Cardiac muscle cell (in vitro differentiated cells and primary cell): Measurements from ENCODE around the gene ANKRD40. TPM values are rescaled to one million over a fixed set of nuclear protein-coding genes. Genes with fewer than 3 reads are reported as not detected.
A peak's percentile ranks its signal among the peaks of the same experiment; 100 is the strongest.

ENCODE experiments used
- DNase-seq, 2 donors: peaks; one replicate each; pipeline versions ENCODE4 v3.0.0 to v3.0.0-alpha.2; 2010 to 2017; ENCODE audit warnings: low read depth in 1 of 2, low spot score in 1 of 2
- H3K27ac ChIP-seq: fragments of 200-600 bp; sonication (generic); 2 replicates; pipeline ENCODE4 v1.5.1; 2016
- H3K27me3 ChIP-seq: fragments of 200-600 bp; sonication (generic); 2 replicates; pipeline ENCODE4 v1.6.0; 2016; ENCODE audit warnings: control low read depth
- H3K36me3 ChIP-seq: fragments of 200-600 bp; sonication (generic); 2 replicates; pipeline ENCODE4 v1.5.1; 2016; ENCODE audit warnings: control low read depth
- H3K4me1 ChIP-seq: fragments of 200-600 bp; sonication (generic); 2 replicates; pipeline ENCODE4 v1.8.1; 2017; ENCODE audit warnings: low read depth, mild to moderate bottlenecking, mixed run types
- H3K4me3 ChIP-seq: fragments of 200-600 bp; sonication (generic); 2 replicates; pipeline ENCODE4 v1.5.1; 2016; ENCODE audit warnings: mild to moderate bottlenecking
- H3K9me3 ChIP-seq: fragments of 200-600 bp; sonication (generic); 2 replicates; pipeline ENCODE4 v1.5.1; 2017; ENCODE audit warnings: low read depth, mild to moderate bottlenecking, control low read depth
- polyA plus RNA-seq: library from polyadenylated mRNA; unstranded; fragments of >200 nt; fragmentation: Nextera tagmentation; extraction: Ambion mirVana; gene quantifications from 2 replicates; pipeline ENCODE4 v1.2.1, GENCODE V29; 2016
- total RNA-seq: library from RNA; depleted of rRNA; stranded (reverse); fragments of >200 nt; gene quantifications from 2 replicates; pipeline ENCODE4 v1.2.3, GENCODE V29; 2016
- TF ChIP-seq, protein P1 (sequence below): IDR thresholded peaks from 2 replicates; pipeline ENCODE4 v1.5.1; 2012; ENCODE audit warnings: low read depth, mild to moderate bottlenecking, low read length

ANKRD40 gene, protein sequence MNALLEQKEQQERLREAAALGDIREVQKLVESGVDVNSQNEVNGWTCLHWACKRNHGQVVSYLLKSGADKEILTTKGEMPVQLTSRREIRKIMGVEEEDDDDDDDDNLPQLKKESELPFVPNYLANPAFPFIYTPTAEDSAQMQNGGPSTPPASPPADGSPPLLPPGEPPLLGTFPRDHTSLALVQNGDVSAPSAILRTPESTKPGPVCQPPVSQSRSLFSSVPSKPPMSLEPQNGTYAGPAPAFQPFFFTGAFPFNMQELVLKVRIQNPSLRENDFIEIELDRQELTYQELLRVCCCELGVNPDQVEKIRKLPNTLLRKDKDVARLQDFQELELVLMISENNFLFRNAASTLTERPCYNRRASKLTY
- 22.8 and 23.6 TPM in 2 replicates for total RNA-seq
- polyA plus RNA-seq = 12.3 and 14.6 TPM in 2 replicates

GRCh38 chr17:50707289-50708049 lies at the start of gene ANKRD40:
ANKRD40 (minus strand) TSS chr17:50707914; CDS start chr17:50707654, 260 bp downstream.
- Histone ChIP-seq H3K27me3 (no peaks in the 10 kb centered on the region), H3K36me3 (no peaks in the 10 kb centered on the region), H3K4me1 (peaks cover 12% of the 10 kb centered on the region), H3K4me3 (peak within 1 kb of the TSS; percentile 46), H3K9me3 (no peaks in the 10 kb centered on the region), H3K27ac (peak within 1 kb of the TSS; percentile 97)
- peak; percentile 91 to 95 for DNase-seq
- TF ChIP-seq, protein P1, sequence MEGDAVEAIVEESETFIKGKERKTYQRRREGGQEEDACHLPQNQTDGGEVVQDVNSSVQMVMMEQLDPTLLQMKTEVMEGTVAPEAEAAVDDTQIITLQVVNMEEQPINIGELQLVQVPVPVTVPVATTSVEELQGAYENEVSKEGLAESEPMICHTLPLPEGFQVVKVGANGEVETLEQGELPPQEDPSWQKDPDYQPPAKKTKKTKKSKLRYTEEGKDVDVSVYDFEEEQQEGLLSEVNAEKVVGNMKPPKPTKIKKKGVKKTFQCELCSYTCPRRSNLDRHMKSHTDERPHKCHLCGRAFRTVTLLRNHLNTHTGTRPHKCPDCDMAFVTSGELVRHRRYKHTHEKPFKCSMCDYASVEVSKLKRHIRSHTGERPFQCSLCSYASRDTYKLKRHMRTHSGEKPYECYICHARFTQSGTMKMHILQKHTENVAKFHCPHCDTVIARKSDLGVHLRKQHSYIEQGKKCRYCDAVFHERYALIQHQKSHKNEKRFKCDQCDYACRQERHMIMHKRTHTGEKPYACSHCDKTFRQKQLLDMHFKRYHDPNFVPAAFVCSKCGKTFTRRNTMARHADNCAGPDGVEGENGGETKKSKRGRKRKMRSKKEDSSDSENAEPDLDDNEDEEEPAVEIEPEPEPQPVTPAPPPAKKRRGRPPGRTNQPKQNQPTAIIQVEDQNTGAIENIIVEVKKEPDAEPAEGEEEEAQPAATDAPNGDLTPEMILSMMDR = no peak

- Histone ChIP-seq H3K4me3 (no peak overlapping the region), H3K36me3 (peaks cover 42% of the 10 kb centered on the region), H3K27ac (peak overlapping the region; percentile 38), H3K4me1 (peaks cover 6% of the 10 kb centered on the region), H3K9me3 (no peaks in the 10 kb centered on the region), H3K27me3 (no peaks in the 10 kb centered on the region)
- TF ChIP-seq, protein P1 = no peak
- no peak for DNase-seq
Observed at GRCh38 chr17:50754521-50754920, 46.8 kb upstream of the ANKRD40 start.

DNA sequence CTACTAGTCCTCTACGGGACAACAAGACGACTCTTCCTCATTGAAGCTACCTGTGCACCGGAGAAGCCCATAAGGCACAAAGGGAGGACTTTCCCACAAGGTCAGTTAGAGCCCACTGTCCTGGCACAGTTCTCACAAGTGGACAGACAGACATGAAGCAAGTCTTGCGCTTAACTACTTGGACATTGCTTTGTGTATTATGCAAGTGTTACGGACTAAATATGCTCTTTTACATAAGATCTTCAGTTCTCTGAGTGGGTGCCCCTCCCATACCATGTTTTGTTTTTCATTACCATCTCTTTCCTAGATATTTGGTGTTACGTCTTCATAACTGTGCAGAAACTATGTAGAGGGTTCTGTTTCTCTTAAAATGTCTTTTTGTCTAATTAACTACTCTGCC lies 41.5 kb upstream of the ANKRD40 start:
- peaks cover 87% of the 10 kb centered on the region for H3K36me3 ChIP-seq
- TF ChIP-seq, protein P1 = no peak
- H3K4me3 ChIP-seq = no peak overlapping the region

GRCh38 chr17:50745631-50746030 lies 37.9 kb upstream of the ANKRD40 start:
- no peak overlapping the region for H3K4me3 ChIP-seq
- H3K9me3 ChIP-seq = no peaks in the 10 kb centered on the region
- DNase-seq = no peak
- no peaks in the 10 kb centered on the region for H3K27me3 ChIP-seq
- H3K27ac ChIP-seq = no peak overlapping the region
- H3K36me3 ChIP-seq = peaks cover 95% of the 10 kb centered on the region
- peaks cover 9% of the 10 kb centered on the region for H3K4me1 ChIP-seq
- TF ChIP-seq, protein P1 = no peak

More for the DNA sequence above, 41.5 kb upstream of the ANKRD40 start:
- Histone ChIP-seq H3K9me3 (no peaks in the 10 kb centered on the region), H3K4me1 (peaks cover 9% of the 10 kb centered on the region), H3K27me3 (no peaks in the 10 kb centered on the region), H3K27ac (no peak overlapping the region)
- DNase-seq = no peak

DNA sequence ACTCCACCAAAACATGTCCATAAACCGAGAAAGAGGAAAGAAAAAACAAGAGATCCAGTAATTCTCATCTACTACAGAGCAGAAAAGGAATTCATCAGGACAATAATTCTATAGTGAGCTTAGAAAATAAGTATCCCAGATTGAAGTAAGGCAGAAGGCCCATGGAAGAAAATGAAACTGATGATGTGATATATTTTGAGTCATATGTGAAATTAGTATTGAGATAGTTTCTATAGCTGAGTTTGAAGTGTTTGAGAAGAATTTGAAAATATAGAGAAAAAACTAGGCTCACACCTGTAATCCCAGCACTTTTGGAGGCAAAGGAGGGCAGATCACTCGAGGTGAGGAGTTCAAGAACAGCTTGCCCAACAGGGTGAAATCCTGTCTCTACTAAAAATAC lies 31.4 kb upstream of the ANKRD40 start:
- peaks cover 59% of the 10 kb centered on the region for H3K36me3 ChIP-seq
- no peak overlapping the region for H3K27ac ChIP-seq
- H3K9me3 ChIP-seq = no peaks in the 10 kb centered on the region
- TF ChIP-seq, protein P1 = no peak
- H3K4me1 ChIP-seq = no peaks in the 10 kb centered on the region
- DNase-seq = no peak
- no peaks in the 10 kb centered on the region for H3K27me3 ChIP-seq
- no peak overlapping the region for H3K4me3 ChIP-seq
